Lower leg skin (tissue), 4 donors: ENCODE results near the gene CZIB. TPM values are rescaled to one million over a fixed set of nuclear protein-coding genes. Genes with fewer than 3 reads are reported as not detected.
"Not testable (repeated sequence)": the region's sequence is repeated elsewhere in the genome, so short reads cannot be mapped to it uniquely, and the experiment has no call there.

Source experiments
- DNase-seq, 2 donors: peaks; one replicate each; pipeline ENCODE4 v3.0.0-alpha.2; 2019; ENCODE audit warnings: low spot score in 2 of 2
- H3K4me3 ChIP-seq: fragments of 200-600 bp; sonication (generic); 2 replicates; pipeline ENCODE4 v1.5.1; 2017; ENCODE audit warnings: mild to moderate bottlenecking, low read depth; ENCODE audit not compliant: poor library complexity, severe bottlenecking
- POLR2A ChIP-seq, 2 donors: fragments of 450-650 bp; IDR thresholded peaks; one replicate each; pipeline ENCODE4 v1.6.1; 2016 to 2017; ENCODE audit warnings: antibody characterized with exemption in 2 of 2, mild to moderate bottlenecking in 1 of 2, moderate library complexity in 1 of 2
- whole genome bisulfite sequencing, 2 donors: methylation state at CpG; one replicate each; pipeline ENCODE4 v1.1.5; 2018; 5-methylcytosine and 5-hydroxymethylcytosine counted together
- intact Hi-C: fragments of 100-400 bp; cut with DNase I; formaldehyde crosslinking; loops from one replicate; pipeline ENCODE4 v1.15.0; 2023; ENCODE audit warnings: low total_unique reads
- total RNA-seq, 4 donors: library from RNA; depleted of rRNA; stranded (reverse); fragments of >200 nt; gene quantifications; one replicate each; pipeline ENCODE4 v1.1.0, GENCODE V29; 2016
- TF ChIP-seq, protein P1 (sequence below), 3 donors: fragments of 450-650 bp; IDR thresholded peaks; one replicate each; pipeline ENCODE4 v1.5.1; 2016; ENCODE audit warnings: antibody characterized with exemption in 3 of 3, mild to moderate bottlenecking in 3 of 3, moderate library complexity in 2 of 3

Gene CZIB
- total RNA-seq, 4 donors from 2014 or later = 19.1 to 39.8 (median 29.0) TPM

- intact Hi-C loops = no loop called here
- TF ChIP-seq, protein P1, sequence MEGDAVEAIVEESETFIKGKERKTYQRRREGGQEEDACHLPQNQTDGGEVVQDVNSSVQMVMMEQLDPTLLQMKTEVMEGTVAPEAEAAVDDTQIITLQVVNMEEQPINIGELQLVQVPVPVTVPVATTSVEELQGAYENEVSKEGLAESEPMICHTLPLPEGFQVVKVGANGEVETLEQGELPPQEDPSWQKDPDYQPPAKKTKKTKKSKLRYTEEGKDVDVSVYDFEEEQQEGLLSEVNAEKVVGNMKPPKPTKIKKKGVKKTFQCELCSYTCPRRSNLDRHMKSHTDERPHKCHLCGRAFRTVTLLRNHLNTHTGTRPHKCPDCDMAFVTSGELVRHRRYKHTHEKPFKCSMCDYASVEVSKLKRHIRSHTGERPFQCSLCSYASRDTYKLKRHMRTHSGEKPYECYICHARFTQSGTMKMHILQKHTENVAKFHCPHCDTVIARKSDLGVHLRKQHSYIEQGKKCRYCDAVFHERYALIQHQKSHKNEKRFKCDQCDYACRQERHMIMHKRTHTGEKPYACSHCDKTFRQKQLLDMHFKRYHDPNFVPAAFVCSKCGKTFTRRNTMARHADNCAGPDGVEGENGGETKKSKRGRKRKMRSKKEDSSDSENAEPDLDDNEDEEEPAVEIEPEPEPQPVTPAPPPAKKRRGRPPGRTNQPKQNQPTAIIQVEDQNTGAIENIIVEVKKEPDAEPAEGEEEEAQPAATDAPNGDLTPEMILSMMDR (IDR thresholded peaks at IDR 0.05) = no peak
- no peak for TF ChIP-seq POLR2A (IDR thresholded peaks at IDR 0.05)
- 67 to 71% methylated on average over 5 of the region's 5 CpGs for WGBS, 2 donors
- no peak for DNase-seq
- no peak overlapping the region for H3K4me3 ChIP-seq
Measured at GRCh38 chr1:53189061-53189460, 31.4 kb downstream of the CZIB start.

GRCh38 chr1:53188099-53188498 lies 32.3 kb downstream of the CZIB start:
- 70 to 72% methylated on average over 4 of the region's 4 CpGs for WGBS, 2 donors
- no peak for DNase-seq
- H3K4me3 ChIP-seq = no peak overlapping the region
- TF ChIP-seq, protein P1 (IDR thresholded peaks at IDR 0.05) = no peak
- no peak for TF ChIP-seq POLR2A (IDR thresholded peaks at IDR 0.05)
- intact Hi-C loops = no loop called here

GRCh38 chr1:53187401-53187800 lies 33.0 kb downstream of the CZIB start:
- intact Hi-C loops = no loop called here
- WGBS, 2 donors = 65 to 79% methylated on average over 1 of the region's 1 CpG
- DNase-seq = no peak

GRCh38 chr1:53186533-53186932 lies 33.9 kb downstream of the CZIB start:
- TF ChIP-seq, protein P1 (IDR thresholded peaks at IDR 0.05) = no peak
- no peak for TF ChIP-seq POLR2A (IDR thresholded peaks at IDR 0.05)
- intact Hi-C loops = no loop called here
- DNase-seq = no peak
- 71 to 81% methylated on average over 3 of the region's 3 CpGs for WGBS, 2 donors
- no peak overlapping the region for H3K4me3 ChIP-seq

More at GRCh38 chr1:53187401-53187800, 33.0 kb downstream of the CZIB start:
- no peak overlapping the region for H3K4me3 ChIP-seq
- no peak for TF ChIP-seq POLR2A (IDR thresholded peaks at IDR 0.05)
- TF ChIP-seq, protein P1 (IDR thresholded peaks at IDR 0.05) = no peak

DNA sequence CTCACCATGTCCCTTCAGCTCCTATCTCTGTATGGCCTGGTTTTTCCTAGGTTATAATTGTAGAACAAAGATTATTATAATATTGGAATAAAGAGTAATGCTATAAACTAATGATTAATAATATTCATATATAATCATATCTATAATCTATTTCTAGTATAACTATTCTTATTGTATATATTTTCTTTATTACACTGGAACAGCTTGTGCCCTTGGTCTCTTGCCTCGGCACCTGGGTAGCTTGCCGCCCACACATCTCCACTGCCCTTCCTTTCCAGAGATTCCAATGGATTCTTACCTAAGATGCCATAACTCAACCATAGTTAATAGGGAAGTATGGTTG lies 34.5 kb downstream of the CZIB start:
- 72 to 84% methylated on average over 2 of the region's 2 CpGs for WGBS, 2 donors

DNA sequence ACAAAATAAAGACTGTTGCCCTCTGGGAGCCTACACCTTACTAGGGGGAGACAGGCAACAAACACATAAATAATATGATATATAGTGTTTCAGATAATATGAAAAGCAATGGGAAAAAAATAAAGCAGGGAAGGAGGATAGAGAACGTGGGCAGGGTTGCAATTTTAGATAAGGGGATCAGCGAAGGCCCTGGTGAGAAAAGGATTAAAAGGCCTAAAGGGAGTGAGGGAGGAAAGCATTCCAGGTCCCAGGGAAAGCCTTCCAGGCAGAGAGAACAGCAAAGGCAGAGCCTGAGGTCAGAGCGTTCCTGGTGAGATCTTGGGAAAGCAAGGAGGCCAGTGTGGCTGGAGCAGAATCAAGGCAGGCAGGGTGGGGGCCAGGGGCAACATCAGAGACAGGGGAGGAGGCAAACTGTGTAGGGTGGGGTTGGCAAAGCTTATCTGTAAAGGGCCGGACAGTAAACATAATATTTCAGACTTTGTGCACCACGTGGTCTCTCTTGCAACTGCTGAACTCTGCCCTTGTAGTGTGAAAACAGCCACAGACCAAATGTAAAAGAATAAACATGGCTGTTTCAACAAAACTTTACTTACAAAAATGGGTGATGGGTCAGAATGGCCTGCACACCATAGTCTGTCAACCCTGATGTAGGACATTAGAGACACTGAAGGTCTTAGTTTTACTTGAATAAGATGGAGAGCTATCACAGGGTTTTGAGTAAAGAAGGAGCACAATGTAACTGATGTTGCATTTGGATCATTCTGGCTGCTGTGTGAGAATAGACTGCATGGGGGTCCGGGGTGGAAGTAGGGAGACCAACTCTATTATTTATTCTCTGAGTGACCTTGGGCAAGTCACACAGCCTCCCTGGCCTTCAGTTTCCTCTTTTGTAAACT lies 37.1 kb downstream of the CZIB start:
- WGBS, 2 donors = 72 to 81% methylated on average over 6 of the region's 6 CpGs
- TF ChIP-seq POLR2A (IDR thresholded peaks at IDR 0.05) = no peak
- TF ChIP-seq, protein P1 (IDR thresholded peaks at IDR 0.05) = peak in 1 of 3 donors; percentile 44
- no peak overlapping the region for H3K4me3 ChIP-seq
- intact Hi-C loops = no loop called here
- DNase-seq = no peak

More for the DNA sequence above, 34.5 kb downstream of the CZIB start:
- DNase-seq, intact Hi-C loops, H3K4me3 ChIP-seq: not testable (repeated sequence)
